Activated naive CD4-positive, alpha-beta T cell (primary cell): ENCODE data around the gene ABHD15.

Experiments
- DNase-seq, 4 experiments: peaks; one replicate each; lab custom pipeline; 2025; lab: John Stamatoyannopoulos, UW

ABHD15 gene

GRCh38 chr17:29595107-29595942 is 28.5 kb upstream of the ABHD15 start:
- no peak for DNase-seq

- DNase-seq = no peak
Observed at GRCh38 chr17:29594519-29595090, 27.8 kb upstream of the ABHD15 start.

DNA sequence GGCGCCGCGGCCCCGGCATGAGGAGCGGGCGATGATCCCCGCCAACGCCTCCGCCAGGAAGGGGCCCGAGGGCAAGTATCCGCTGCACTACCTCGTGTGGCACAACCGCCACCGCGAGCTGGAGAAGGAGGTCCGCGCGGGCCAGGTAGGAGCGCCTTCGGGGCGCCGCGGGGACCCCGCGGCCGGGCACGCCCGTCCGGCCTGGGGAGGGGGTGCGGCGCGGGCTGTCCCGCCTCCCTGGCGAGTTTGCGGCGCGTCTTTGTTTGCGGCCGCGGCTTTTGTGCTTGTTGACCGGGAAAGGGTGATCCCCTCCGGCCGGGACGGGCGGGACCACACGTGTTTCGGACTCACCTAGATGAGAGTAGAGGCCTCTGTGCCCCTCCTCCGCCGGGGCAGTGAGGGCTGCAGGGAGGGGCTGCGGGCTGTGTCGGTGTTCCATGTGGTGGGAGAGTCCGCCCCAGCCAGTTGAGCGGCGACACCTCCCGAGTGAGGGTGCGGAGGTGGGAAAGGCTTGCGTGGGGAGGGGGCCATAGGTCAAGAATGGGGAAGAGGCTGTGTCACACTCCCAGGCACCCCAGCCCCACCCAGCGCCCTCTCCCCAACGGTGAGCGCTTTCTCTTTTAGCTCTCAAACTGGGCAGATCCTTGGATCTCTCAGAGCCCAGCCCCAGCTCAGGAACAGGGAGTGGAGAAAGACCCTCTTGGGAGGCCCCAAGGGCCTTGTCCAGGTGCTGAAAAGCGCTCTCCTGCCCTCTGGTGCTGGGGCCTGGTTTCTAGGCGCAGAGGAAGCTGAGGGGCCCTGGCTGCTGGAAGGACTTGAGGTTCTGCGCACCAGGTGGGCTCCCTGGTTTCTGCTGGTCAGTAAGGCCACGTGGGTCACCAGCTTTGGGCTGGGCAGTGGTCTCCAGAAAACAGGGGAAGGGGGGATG is 27.0 kb upstream of the ABHD15 start:
- peak in 1 of 4 experiments; percentile 14 for DNase-seq

- DNase-seq = no peak
Observed at GRCh38 chr17:29592850-29593551, 26.2 kb upstream of the ABHD15 start, which contains the start of gene ANKRD13B. Gene ANKRD13B (plus strand): TSS chr17:29593132. CDS start chr17:29593622, 490 bp downstream.

GRCh38 chr17:29591737-29592608 is 25.1 kb upstream of the ABHD15 start:
- peak; percentile 52 to 71 (median 68) for DNase-seq

- peak in 1 of 4 experiments; percentile 30 for DNase-seq
Observed at GRCh38 chr17:29591146-29591736, 24.4 kb upstream of the ABHD15 start.

DNA sequence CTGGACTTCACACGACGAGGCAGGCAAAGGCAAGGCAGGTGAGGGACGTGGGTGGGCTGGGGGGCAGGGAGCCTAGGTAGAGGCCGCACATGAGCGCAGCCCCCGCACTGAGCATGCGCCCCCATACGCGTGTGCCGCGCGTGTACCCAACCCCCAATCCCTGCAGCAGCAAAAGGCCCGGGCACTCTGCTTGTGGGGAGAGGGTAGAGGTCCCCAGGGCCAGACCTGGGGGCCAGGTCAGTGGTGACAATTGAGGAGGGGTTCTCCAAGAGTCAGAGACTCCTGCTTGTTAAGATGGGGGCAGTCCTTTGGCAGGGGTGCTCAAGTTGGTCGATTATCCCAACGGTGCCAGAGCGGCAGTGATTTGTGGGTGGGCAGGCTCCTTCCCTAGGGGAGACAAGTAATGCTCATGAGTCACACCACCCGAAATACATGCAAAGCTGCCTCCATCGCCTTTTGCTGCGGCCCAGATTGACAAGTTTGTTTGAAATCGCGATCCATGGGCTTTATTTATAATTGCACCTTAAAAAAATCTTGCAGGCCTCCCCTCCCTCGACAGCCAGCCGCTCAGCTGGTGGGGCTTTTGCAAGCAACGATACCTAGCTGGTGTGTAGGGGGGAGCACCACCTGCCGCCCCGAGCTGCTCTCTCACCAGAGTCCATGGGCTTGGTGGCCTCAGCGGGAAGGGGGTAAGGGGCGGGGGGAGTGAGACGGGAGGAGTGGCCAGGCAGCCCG is 23.7 kb upstream of the ABHD15 start:
- DNase-seq = no peak

DNA sequence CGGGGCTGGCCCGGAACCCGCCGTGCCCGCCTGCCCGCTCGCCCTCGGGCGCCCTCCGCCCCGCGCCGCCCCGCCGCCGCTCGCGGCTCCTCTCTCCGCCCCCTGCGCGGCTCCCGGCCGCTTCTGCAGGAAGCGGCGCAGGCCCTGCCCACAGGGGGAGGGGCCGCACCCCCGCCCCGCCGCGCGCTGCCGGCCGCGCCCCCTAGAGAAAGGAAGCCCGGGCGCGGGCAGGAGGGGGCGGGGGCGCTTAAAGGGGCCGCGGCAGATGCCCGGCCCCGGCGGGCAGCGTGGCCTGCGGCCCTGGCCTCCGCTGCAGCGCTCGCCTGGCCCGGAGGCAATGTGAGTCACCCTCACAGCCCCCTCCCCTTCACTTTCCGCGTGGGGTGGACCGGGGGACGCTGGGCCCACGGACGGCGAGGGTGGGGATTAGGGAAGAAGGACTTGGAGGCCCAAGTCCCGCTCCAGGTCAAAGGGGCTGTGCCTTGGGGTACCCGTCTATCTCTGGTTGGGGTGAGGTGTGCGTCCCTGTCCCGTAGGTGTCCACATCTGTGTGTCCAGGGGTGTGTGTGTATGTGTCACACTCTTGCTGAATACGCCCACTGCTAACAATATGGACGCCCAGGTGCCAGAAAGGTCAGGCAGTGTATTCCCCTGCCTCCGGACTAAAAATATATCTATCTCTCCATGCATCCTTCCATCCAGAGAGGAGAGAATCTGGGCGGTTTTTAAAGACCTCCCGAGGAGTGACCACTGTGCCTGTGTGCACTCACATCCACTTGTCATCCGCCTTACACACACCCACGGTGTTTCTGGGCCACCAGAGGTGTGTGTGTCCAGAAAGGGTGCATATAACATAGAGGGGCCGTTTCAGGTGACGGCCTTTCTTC is 22.9 kb upstream of the ABHD15 start, which contains the start of gene GIT1:
TSS of gene GIT1 (minus strand) at position 125 of the 887 bp plus-strand sequence. CDS start 270 bp downstream, outside the sequence.
- DNase-seq = peak; percentile 30 to 86 (median 62)

GRCh38 chr17:29588562-29589411 is 21.9 kb upstream of the ABHD15 start:
- peak in 1 of 4 experiments; percentile 37 for DNase-seq

DNA sequence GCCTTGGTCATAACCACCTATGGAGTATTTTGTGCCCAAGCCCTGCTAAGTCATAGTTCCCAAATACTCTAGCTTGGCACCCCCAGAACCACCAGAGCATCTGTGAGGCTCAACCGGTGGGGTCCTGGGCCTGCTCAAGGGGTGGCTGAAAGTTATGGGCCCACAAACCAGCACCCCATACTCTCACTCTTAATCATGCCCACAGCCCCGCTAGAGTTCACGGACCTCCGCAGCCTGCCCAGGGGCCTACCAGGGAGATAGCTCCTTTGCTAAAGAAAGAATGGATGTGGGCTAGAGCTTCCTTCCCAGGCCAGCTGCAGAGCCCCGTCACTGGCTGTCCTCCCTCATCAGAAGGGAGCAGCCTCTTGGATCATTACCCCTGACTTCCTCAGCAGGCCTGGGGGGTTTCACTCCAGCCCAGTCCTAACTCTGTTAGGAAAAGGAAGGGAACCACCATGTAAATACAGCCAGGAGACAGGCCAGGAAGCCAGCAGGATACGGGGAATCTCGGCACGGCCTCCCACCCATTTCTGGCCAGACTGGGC is 21.3 kb upstream of the ABHD15 start:
- no peak for DNase-seq

GRCh38 chr17:29587591-29587990 is 20.8 kb upstream of the ABHD15 start:
- DNase-seq = no peak

GRCh38 chr17:29586676-29587469 is 20.0 kb upstream of the ABHD15 start:
- DNase-seq = no peak

GRCh38 chr17:29585080-29585751 is 18.4 kb upstream of the ABHD15 start:
- DNase-seq = peak in 1 of 4 experiments; percentile 22

DNA sequence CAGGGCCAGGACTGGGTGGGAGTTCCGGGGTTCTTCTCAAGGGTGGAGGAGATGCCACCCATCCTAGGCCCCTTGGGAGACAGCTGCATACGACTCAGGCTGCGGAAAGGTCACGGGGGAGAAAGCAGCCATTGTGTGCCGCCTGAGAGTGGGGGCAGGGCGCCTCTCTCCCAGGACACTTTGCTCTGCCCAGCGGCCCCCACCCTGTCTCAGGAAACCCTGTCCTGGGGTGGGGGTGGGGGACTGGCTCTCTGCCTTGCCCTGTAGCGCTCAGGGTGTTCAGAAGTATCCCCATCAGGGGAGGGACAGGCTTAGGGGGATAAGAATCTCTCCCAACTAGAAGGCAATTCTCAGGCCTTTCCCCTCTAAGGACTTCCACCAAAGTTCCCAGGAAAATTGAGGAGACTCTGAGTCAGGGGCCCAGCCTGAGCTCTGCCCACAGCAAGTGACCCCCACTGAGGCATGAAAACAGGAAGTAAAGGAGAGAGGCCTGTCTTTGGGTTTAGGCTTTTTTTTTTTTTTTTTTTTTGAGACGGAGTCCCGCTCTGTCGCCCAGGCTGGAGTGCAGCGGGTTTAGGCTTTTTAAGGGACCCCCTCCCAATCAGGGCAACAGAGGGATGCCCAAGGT is 17.7 kb upstream of the ABHD15 start:
- no peak for DNase-seq
